Measurements from ENCODE around the gene CYB5R3. TPM values are rescaled to one million over a fixed set of nuclear protein-coding genes. Genes with fewer than 3 reads are reported as not detected.

The CYB5R3 gene
- total and polyA plus RNA-seq, 2 donors (not counting 1 experiment from before 2014, with no cell fraction given), result 82.1 to 298 TPM

DNA sequence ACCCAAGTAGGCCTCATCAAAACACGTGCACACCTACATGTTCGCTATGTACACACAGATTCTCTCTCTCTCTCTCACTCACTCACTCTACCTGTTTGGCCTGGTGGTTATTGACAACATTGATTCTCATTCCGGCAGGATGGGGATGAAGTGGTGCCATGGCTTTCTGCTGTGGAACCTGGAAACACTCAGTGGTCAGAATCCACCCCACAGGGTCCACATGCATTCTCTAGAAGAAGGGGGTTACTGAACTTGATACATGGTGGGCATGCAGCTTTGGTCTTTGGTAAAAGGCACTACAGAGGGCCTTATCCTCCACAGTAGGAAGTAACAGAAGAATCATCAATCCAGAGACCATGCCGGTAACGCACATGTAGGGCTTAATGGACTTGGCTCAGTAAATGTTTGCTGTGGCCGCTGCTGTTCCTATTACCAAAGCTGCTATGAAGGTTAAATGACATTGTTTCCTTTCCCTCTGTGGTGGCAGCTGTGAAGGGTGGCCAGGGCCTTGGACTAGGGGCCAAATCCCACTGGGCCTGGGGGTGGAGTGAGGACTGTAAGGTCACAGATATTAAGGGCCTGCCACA, 47.2 kb downstream of the CYB5R3 start:
- H3K4me2 ChIP-seq (ENCODE audit: extremely low read depth, insufficient read depth, low read length), result no peak overlapping the region
- TF ChIP-seq, protein P1, sequence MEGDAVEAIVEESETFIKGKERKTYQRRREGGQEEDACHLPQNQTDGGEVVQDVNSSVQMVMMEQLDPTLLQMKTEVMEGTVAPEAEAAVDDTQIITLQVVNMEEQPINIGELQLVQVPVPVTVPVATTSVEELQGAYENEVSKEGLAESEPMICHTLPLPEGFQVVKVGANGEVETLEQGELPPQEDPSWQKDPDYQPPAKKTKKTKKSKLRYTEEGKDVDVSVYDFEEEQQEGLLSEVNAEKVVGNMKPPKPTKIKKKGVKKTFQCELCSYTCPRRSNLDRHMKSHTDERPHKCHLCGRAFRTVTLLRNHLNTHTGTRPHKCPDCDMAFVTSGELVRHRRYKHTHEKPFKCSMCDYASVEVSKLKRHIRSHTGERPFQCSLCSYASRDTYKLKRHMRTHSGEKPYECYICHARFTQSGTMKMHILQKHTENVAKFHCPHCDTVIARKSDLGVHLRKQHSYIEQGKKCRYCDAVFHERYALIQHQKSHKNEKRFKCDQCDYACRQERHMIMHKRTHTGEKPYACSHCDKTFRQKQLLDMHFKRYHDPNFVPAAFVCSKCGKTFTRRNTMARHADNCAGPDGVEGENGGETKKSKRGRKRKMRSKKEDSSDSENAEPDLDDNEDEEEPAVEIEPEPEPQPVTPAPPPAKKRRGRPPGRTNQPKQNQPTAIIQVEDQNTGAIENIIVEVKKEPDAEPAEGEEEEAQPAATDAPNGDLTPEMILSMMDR (conservative IDR thresholded peaks at IDR 0.05 in 1 of 2, IDR thresholded peaks at IDR 0.05 in 1 of 2; ENCODE audit: low read depth in 1 of 2, low read length in 2 of 2), result no peak
- TF ChIP-seq EZH2 (IDR thresholded peaks at IDR 0.05; ENCODE audit: low read length, missing control alignments), result no peak
- peaks cover 23% of the 10 kb centered on the region for H3K36me3 ChIP-seq (ENCODE audit: control insufficient read depth, insufficient read depth, low read length)
- H3K9me3 ChIP-seq (ENCODE audit: control insufficient read depth, insufficient read depth, low read depth, low read length), result no peaks in the 10 kb centered on the region
- no peak overlapping the region for H3K27ac ChIP-seq (ENCODE audit: insufficient read depth, low read length)
- peaks cover 49% of the 10 kb centered on the region for H3K79me2 ChIP-seq (ENCODE audit: control insufficient read depth, insufficient read depth, low read length)
- no peak overlapping the region for H2AFZ ChIP-seq (ENCODE audit: low read length)
- H4K20me1 ChIP-seq (ENCODE audit: control insufficient read depth, extremely low read depth, insufficient read depth, low read length), result no peaks in the 10 kb centered on the region
- no peaks in the 10 kb centered on the region for H3K27me3 ChIP-seq (ENCODE audit: control insufficient read depth, insufficient read depth, low read length)
- peaks cover 5% of the 10 kb centered on the region for H3K4me1 ChIP-seq (ENCODE audit: control insufficient read depth, extremely low read depth, insufficient read depth, low read length)
- DNase-seq (ENCODE audit: low read depth in 2 of 2), result no peak
- no peak overlapping the region for H3K4me3 ChIP-seq (replicated peaks in 1 of 4; ENCODE audit: control extremely low read depth in 1 of 4, insufficient read depth in 1 of 4, low read depth in 3 of 4, low read length in 4 of 4)
- no peak overlapping the region for H3K9ac ChIP-seq (ENCODE audit: insufficient read depth, low read length)

- Histone ChIP-seq H3K36me3 (ENCODE audit: control insufficient read depth, insufficient read depth, low read length) (peaks cover 27% of the 10 kb centered on the region), H3K27ac (ENCODE audit: insufficient read depth, low read length) (no peak overlapping the region), H2AFZ (ENCODE audit: low read length) (no peak overlapping the region), H4K20me1 (ENCODE audit: control insufficient read depth, extremely low read depth, insufficient read depth, low read length) (no peaks in the 10 kb centered on the region), H3K9me3 (ENCODE audit: control insufficient read depth, insufficient read depth, low read depth, low read length) (no peaks in the 10 kb centered on the region), H3K79me2 (ENCODE audit: control insufficient read depth, insufficient read depth, low read length) (peaks cover 6% of the 10 kb centered on the region), H3K9ac (ENCODE audit: insufficient read depth, low read length) (no peak overlapping the region), H3K4me3 (replicated peaks in 1 of 4; ENCODE audit: control extremely low read depth in 1 of 4, insufficient read depth in 1 of 4, low read depth in 3 of 4, low read length in 4 of 4) (no peak overlapping the region), H3K4me1 (ENCODE audit: control insufficient read depth, extremely low read depth, insufficient read depth, low read length) (no peaks in the 10 kb centered on the region), H3K27me3 (ENCODE audit: control insufficient read depth, insufficient read depth, low read length) (no peaks in the 10 kb centered on the region), H3K4me2 (ENCODE audit: extremely low read depth, insufficient read depth, low read length) (no peak overlapping the region)
- TF ChIP-seq EZH2 (IDR thresholded peaks at IDR 0.05; ENCODE audit: low read length, missing control alignments), result no peak
- TF ChIP-seq, protein P1 (conservative IDR thresholded peaks at IDR 0.05 in 1 of 2, IDR thresholded peaks at IDR 0.05 in 1 of 2; ENCODE audit: low read depth in 1 of 2, low read length in 2 of 2), result no peak
- DNase-seq (ENCODE audit: low read depth in 2 of 2), result no peak
Measured at GRCh38 chr22:42596863-42597530, 52.2 kb downstream of the CYB5R3 start.

GRCh38 chr22:42596336-42596735, 52.9 kb downstream of the CYB5R3 start:
- peaks cover 4% of the 10 kb centered on the region for H3K79me2 ChIP-seq (ENCODE audit: control insufficient read depth, insufficient read depth, low read length)
- H3K27ac ChIP-seq (ENCODE audit: insufficient read depth, low read length), result no peak overlapping the region
- H4K20me1 ChIP-seq (ENCODE audit: control insufficient read depth, extremely low read depth, insufficient read depth, low read length), result no peaks in the 10 kb centered on the region
- H3K27me3 ChIP-seq (ENCODE audit: control insufficient read depth, insufficient read depth, low read length), result no peaks in the 10 kb centered on the region
- no peak overlapping the region for H3K4me2 ChIP-seq (ENCODE audit: extremely low read depth, insufficient read depth, low read length)
- no peak overlapping the region for H3K4me3 ChIP-seq (replicated peaks in 1 of 4; ENCODE audit: control extremely low read depth in 1 of 4, insufficient read depth in 1 of 4, low read depth in 3 of 4, low read length in 4 of 4)
- no peak for TF ChIP-seq EZH2 (IDR thresholded peaks at IDR 0.05; ENCODE audit: low read length, missing control alignments)
- TF ChIP-seq, protein P1 (conservative IDR thresholded peaks at IDR 0.05 in 1 of 2, IDR thresholded peaks at IDR 0.05 in 1 of 2; ENCODE audit: low read depth in 1 of 2, low read length in 2 of 2), result no peak
- H2AFZ ChIP-seq (ENCODE audit: low read length), result no peak overlapping the region
- DNase-seq (ENCODE audit: low read depth in 2 of 2), result no peak
- peaks cover 25% of the 10 kb centered on the region for H3K36me3 ChIP-seq (ENCODE audit: control insufficient read depth, insufficient read depth, low read length)
- H3K4me1 ChIP-seq (ENCODE audit: control insufficient read depth, extremely low read depth, insufficient read depth, low read length), result no peaks in the 10 kb centered on the region
- H3K9me3 ChIP-seq (ENCODE audit: control insufficient read depth, insufficient read depth, low read depth, low read length), result no peaks in the 10 kb centered on the region
- H3K9ac ChIP-seq (ENCODE audit: insufficient read depth, low read length), result no peak overlapping the region
